Left colon (tissue), 2 donors: ENCODE results near the gene EYA2. TPM values are rescaled to one million over a fixed set of nuclear protein-coding genes. Genes with fewer than 3 reads are reported as not detected.
A peak's percentile ranks its signal among the peaks of the same experiment; 100 is the strongest.

Experiments used
- ATAC-seq: fragments of 200-7000 bp; cut with Tn5 transposase; one replicate; pipeline ENCODE4 v1.9.1; 2020; ENCODE audit warnings: mild to moderate bottlenecking, moderate library complexity
- DNase-seq, 2 donors: peaks; one replicate each; pipeline ENCODE4 v3.0.0-alpha.2; 2020
- intact Hi-C, 2 donors: fragments of 100-400 bp; cut with DNase I in 1 of 2; cut with micrococcal nuclease in 1 of 2; formaldehyde crosslinking; loops; one replicate each; pipeline versions ENCODE4 v1.11.2 to v1.14.0; 2022; cut with DNase I, micrococcal nuclease
- total RNA-seq, 2 donors: library from RNA; stranded (reverse); fragmentation: NEBNext Ultra II Directional; extraction: Animal tissue kit (Norgen Biotek cat#: 25700); gene quantifications; one replicate each; pipeline ENCODE4 v1.2.1, GENCODE V29; 2021
- donor health status: DM: no; HTN: no; CAD: no.
- donor health status: DM: yes; HTN: yes; CAD: no.

EYA2 gene
- total RNA-seq, 2 donors from 2014 or later = 12.2 to 21.0 TPM

DNA sequence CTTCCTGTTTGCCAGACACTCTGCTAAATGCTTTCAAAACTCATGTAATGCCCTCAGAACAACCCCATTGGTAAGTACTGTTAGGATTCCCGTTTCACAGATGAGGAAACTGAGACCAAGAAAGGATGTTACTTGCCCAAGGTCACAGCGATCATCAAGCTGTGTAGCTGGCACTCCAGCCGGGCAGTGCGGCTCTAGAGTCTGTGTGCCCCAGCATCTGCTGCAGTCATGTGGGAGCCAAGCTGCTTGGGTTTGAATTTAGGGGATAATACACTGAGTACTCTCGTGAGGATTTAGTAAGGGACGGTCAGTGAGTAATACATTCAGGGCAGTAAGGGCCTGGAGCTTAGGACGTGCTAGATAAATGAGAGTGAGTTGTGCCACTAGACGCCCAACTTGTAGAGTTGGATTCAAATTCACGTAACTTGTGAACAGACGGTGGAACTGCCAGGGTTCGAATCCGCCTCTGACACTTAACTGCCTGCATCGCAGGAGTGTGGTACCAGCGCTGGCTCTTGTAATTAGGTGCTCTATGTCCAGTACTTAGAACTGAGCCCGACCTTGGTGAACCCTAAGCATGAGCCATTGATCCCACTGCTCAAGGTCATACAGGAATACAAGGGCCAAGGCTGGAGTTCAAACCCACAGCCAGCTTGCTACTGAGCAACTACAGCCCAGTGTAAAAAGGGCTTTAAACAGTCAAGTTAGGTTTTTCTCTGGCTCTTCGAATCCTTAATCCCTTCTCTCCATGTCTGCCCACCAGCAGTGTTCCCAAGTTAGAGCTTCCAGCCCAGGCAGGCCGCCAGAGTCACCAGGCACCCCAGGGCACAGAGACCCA is 70.2 kb downstream of the EYA2 start:
- DNase-seq = no peak
- ATAC-seq = no peak

DNA sequence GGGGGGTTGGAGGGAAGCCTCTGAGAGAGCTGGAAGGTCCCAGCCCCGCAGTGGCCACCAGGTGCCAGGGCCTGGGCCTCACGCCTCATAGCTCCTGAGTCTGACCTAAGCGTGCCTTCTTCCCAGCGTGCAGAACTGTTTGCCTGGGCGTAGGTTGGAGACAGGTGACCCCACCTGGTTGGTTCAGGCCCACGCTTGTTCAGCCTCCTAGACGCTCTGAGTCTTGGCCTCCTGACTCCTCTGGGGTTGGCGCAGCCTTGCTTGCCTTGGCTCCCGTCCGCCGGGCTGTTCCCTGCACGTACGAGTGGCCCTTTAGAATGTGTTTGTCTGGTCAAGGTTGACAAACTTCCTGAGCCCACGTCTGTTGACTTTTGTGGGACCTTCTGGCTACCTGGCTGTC is 70.8 kb downstream of the EYA2 start:
- intact Hi-C loops = no loop called here
- no peak for ATAC-seq

More for the DNA sequence above, 70.2 kb downstream of the EYA2 start:
- intact Hi-C loops = no loop called here

DNA sequence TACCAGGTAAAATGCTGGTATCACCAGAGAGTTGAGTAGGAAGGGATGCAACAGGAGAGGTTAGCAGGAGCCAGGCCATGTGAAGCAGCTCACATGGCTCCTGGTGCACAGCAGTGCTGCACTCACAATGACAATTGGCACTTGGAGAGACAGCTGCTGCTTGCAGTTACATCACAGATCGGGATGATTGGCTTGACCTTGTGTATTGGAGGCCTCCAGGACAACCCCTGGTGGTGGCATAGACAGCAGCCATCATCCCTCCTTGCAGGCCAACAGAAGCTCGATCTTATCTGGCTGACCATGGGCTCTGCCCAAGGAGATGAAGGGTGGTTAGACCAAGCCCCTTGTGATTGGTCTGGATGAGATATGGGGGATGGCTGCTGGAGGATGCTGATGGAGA is 73.0 kb downstream of the EYA2 start:
- intact Hi-C loops = no loop called here
- DNase-seq = no peak
- ATAC-seq = no peak

More for the DNA sequence above, 70.8 kb downstream of the EYA2 start:
- DNase-seq = no peak

DNA sequence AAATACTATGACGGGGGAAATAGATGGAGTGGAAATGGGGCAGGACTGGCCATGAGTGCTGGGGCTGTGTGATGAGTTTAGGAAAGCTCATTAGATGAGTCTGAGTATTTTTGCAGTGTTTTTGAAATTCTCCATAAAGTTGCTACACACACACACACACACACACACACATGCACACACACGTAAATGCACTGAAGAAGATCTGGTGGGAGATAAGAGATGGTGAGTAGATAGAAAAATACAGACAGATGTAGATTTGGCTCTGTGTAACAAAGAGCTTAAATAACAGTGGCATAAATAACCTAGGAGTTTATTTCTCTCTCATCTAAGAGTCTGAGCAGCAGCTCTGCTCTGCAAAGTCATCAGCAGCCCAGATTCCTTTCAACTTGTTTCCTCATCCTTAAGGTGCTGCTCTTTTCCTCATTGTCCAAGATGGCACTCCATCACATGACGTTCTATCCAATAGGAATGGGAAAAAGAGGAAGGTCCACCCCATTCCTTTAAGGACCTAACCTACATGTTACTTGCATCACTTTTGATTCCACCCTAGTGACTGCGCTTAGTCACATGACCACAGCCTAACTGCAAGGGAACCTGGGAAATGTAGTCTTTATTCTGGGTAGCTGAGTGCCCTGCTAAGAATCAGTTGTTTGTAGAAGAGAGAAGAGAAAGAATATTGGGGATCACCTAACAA is 76.4 kb downstream of the EYA2 start:
- no peak for DNase-seq
- peak; percentile 85 for ATAC-seq
- intact Hi-C loops = no loop called here

DNA sequence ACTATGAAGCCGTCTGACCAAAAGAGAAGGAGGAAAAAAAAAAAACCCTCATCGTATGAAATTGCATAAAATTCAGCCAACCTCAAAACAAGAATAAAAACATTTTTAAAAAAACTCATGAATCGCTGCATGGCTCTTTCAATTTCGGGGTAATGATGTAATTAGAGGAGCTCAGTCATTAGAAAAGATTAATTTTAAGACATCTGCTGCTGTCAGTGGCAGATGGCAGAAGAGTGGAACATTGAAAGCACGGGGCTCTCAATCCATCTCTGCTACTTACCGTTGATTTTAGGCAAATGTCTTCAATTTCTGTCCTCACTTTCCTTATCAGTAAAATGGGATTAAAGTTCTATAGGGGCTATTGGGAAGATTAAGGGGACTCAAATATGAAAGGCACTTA is 79.1 kb downstream of the EYA2 start:
- intact Hi-C loops = no loop called here
- no peak for ATAC-seq
- no peak for DNase-seq

DNA sequence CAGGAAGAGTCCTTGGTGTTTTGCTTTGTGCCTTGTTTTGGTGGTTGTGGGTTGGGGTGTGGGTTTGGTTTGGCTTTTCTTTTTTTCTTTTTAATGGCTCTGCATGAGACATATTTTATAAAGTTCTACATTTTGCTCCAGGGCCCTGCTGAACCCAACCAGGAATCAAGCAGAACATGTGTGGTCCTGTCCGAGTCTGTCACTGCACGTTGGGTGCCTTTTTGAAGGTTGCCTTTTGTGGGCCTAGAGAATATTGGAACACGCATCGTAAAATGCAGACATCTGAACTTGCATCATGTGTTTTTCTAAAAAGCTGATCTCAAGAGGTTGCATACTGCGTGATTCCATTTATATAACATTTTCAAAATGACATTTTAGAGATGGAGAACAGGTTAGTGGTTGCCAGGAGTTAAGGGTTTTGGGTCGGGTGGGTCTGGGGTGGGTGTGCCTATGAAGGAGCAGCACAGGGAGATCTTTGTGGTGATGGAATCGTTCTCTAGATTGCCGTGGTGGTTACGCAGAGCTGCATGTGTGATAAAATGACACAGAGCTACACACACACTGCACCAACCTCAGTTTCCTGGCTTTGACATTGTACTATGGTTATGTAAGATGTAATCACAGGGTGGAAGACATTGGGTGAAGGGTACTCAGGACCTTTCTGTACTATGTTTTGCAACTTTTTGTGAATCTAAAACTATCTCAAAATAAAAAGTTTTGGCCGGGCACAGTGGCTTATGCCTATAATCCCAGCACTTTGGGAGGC is 80.2 kb downstream of the EYA2 start:
- ATAC-seq (no peak), DNase-seq (no peak)
- intact Hi-C loops = no loop called here

DNA sequence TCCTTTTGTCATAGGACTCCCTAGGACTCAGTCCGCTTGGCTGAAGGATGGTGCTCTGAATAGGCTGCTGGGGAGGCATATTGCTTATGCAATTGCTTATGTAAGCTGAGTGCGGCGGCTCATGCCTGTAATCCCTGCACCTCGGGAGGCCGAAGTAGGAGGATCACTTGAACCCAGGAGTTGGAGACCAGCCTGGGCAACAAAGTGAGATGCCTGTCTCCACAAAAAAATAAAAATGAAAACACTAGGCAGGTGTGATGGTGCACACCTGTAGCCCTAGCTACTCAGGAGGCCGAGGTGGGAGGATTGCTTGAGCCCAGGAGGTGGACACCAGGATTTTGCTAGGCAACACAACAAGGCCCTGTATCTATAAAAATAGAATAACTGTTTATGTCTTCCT is 81.3 kb downstream of the EYA2 start:
- intact Hi-C loops = no loop called here
- DNase-seq (no peak), ATAC-seq (no peak)

DNA sequence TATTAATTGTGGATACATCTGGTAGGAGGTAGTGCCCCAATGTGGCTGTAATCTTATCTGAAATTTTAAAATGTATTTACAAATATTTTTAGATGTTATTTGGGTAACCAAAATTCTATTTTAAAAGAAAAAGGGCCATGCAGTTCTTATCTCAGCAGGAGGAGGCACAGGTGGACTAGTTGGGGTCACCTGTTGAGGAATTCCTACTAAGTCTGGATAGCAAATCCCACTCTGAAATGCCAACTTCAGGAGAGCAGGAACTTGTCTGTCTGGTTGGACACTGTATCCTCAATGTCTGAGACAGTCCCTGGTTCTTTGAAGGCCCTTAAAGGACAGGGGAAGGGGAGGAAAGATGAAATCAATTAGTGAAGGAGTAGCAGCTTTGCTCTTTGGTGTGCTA is 82.6 kb downstream of the EYA2 start:
- intact Hi-C loops = no loop called here
- no peak for ATAC-seq
- no peak for DNase-seq

DNA sequence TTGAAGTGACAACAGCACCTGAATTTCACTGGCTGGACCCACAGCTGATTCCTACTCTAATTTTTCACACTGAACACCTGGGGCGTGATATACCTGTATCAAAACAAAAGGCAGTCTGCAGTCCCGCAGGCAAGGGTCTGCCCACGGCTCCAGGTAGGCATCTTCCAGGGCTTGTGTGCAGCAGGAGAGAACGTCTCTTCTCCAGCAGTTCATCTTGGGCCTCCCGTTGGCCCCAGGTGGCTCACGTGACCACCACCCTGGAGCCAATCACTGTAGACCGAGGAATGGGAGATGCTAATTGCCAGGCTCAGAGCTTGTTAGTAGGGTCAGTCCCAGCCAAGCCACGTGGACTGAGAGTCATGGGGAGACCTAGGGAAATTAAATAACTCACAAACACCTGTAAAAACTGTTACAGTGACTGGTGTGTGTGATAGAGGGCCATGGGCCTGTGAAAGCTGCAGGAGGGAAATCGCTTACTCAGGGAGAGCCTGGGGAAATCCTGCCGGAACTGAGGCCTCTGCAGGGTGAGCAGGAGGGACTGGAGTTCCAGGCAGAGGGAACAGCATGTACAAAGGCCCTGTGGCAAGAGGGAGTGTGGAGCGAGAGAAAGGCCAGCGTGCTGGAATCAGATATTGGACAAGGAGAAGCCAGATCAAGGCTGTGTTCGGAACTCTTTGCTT is 83.4 kb downstream of the EYA2 start:
- ATAC-seq (no peak), DNase-seq (no peak)
- intact Hi-C loops = no loop called here

DNA sequence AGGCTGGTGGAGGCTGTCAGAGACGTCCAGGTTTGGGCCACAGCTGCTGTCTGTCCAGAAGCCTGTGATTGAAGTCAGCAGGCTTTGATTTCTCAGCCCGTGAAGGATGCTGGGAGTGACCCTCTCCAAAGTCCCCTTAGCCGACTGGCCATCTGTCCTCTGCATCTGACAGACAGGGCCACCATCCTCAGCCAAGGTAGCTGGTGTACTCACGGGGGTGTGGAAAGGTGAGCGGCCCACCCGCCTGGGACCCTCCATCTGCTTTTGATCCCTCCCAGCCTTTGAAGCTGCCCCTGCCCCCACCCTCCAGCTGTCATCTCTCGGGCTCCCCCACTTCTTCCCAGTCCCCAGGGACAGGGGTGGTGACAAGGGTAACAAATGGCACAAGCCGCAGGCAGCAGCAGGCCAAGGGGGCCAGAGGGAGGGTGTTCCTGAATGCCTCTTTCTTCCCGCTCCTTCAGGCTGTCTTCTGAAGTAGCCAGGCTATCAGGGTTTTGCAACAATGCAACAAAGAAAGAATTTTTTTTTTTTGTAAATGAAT is 84.4 kb downstream of the EYA2 start:
- no peak for ATAC-seq
- no peak for DNase-seq
- intact Hi-C loops = no loop called here

DNA sequence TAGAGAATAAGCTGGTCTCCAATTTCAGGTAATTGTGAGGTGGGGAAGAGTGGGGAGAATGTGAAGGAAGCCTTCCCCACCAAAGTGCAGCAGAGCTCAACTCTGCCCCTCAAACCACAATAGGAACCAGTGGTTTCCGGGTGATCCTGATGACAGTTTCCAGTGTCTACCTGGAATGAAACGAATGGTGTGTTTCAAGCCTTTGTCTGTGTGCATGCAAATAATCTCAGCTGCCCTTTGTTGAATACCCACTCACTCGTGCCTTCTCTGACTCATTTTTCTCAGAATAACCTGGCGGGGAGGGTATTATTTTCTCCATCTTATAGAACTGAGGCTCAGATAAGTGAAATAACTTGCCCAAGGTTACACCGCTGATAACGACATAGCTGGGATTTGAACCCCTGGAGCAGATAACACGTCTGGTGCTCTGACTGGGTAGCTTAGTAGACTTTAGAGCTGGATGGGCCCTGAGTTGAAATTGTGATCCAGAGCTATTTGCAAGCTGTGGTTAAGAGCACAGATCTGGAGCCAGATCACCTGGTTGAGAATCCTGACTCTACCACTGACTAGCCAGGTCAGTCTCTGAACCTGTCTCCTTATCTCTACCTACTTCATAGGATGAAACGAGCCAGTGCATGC is 85.1 kb downstream of the EYA2 start:
- intact Hi-C loops = no loop called here
- no peak for ATAC-seq
- no peak for DNase-seq

DNA sequence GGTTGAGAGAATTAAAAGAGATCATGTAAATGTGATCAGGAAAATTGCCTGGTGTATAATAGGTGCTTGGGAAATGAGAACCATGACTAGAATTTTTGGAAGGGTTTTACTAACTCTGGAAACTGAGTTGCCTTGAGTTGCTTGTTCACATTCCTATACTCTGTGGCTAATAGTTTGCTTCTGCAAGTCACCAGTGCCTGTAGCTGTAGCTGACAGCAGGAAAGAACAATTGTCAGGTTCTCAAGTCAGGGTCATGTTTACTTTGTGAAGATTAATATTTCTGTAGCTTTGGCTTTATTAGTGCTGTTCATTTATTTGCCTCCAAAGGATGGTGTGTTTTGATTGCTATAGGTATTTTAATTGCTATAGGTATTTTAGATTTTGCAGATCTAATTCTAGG is 86.5 kb downstream of the EYA2 start:
- intact Hi-C loops = no loop called here
- ATAC-seq (no peak), DNase-seq (no peak)

DNA sequence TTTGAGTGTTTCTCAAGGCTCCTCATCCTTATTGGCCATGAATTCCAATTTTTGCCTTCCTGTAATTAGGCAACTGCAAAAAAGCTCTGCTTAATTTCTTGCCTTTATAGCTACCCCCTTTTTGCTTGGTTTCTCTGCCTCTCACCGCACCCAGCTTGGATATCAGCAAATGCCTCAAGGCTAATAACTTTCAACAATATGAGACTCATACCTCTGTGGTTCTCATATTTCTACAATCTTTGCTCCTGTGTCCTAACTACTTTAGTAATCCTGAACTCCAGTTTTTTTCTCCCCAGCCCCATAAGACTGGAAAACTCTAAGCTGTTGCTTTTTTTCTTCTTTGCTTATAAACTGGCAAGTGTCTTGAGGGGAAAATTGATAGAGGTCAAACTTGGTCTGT is 88.8 kb downstream of the EYA2 start:
- ATAC-seq (no peak), DNase-seq (no peak)
- intact Hi-C loops = no loop called here

DNA sequence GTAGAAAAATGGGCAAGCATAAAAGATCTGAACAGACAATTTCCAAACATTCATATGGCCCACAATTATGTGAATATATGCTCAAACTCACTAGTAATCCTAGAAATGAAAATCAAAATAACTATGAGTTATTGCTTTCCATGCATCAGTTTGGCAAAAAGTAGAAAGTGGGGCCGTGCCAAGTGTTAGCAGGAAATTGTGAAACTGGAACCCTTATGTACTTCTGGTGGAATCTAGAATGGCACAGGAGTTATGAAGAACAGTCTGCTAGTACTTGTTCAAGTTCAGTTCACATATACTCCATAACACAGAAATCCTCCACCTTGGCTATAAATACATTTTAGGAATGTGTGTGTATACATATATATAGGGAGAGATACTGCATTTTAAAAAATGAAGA is 89.8 kb downstream of the EYA2 start:
- no peak for ATAC-seq
- intact Hi-C loops = no loop called here
- no peak for DNase-seq

DNA sequence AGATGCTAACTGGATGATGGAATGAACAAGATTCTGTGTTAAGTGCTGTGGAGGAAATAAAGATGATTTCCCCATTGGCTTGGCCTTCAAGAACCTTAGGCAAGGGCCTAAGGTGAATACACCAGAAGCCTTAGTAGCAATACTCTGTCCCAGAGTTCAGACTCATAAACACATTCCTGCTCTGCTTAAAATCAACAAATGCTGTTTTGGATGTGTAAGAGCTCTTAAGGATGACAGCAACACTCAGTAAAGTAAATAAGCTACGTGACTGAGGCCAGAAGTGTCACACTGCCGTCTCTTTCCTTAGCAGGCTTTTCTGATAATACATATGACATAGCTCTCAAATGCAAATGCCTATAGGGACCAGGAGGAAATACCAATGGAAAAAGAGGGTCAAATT is 90.6 kb downstream of the EYA2 start:
- ATAC-seq (peak; percentile 33), DNase-seq (no peak)
- intact Hi-C loops = no loop called here

DNA sequence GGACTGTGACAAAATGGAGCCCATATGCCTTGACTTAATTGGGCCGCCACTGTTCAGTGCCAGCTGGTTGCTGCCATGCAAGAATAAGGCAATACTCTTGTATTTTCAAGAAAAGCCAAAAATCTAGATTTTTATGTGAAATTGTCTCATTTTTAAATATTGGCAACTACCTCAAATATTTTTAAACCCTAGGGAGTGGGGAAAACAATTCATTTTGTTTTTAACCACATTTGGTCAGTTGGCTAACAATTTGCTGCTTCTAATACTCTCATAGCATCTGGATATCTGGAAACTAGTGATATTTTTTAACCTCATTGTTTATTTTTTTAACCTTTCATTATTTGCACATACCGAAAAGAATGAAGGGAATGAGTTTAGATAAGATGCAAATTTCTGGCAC is 91.0 kb downstream of the EYA2 start:
- intact Hi-C loops = no loop called here
- no peak for ATAC-seq
- DNase-seq = no peak

DNA sequence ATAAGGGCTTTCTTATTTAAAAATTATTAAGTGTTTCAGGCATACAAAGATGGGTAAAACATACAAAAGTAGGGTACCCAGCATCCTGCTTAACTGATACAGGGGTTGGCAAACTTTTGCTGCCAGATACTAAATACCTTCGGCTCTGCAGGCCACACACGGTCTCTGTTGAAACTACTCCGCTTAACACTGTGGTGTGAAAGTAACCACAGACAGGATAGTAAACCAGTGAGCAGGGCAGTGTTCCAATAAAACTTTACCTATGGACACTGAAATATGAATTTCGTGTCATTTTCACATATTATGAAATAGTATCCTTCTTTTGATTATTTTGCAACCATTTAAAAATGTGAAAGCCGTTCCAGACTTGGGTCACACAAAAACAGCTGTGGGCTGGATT is 92.4 kb downstream of the EYA2 start:
- intact Hi-C loops = no loop called here
- DNase-seq (no peak), ATAC-seq (no peak)

DNA sequence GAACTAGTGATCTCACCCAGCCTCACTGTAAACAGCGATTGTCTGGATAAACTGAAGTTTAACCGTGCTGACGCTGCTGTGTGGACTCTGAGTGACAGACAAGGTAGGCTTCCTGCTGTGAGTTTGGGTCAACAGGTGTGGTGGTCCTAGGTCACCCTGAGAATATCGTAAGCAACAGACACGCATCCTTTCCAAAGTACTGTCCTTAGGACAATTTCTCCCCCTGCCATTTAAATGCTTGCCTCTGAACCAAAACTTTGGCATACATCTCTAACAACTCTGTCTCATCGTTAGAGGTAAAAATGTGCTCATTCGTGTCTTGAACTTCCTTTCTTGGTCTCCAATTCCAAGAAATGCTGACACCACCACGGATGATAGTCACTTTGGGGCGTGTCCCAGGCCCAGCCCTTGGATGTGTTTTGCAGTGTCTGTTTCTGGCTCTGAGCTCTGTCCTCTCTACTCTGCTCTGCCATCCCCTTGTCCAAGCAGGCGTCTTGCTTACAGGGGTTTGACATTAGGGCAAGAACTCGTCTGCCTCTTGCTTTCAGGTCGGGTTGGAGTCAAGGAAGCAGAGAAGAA is 95.5 kb downstream of the EYA2 start:
- peak; percentile 10 to 33 for DNase-seq
- intact Hi-C loops = no loop called here
- ATAC-seq = peak; percentile 71
